Femur (tissue), 1 donor: ENCODE results near the gene GRIK4.

Experiments used
- DNase-seq: peaks from one replicate; pipeline ENCODE4 v3.0.0-alpha.2; 2017

The GRIK4 gene

DNA sequence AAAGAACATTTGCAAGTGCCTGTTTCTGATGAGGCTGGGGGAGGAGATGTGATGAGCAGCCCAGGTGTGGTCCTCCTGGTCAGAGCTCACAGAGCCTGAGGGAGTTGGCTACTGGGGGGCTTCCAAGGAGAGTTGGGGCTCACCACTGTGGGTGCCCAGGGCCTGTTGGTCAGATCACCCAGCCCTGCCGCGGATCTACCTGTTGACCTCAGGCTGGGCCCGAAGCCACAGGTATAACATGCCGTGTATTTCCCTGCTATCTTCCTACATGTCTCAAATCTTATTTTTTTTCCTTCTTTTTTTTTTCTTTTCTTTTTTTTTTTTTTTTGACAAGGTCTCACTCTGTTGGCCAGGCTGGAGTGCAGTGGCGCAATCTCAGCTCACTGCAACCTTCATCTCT, 312.7 kb downstream of the GRIK4 start:
- no peak for DNase-seq

- peak; percentile 44 for DNase-seq
Observed at GRCh38 chr11:120827198-120827597, 315.6 kb downstream of the GRIK4 start.

GRCh38 chr11:120827820-120828219, 316.3 kb downstream of the GRIK4 start:
- no peak for DNase-seq

DNA sequence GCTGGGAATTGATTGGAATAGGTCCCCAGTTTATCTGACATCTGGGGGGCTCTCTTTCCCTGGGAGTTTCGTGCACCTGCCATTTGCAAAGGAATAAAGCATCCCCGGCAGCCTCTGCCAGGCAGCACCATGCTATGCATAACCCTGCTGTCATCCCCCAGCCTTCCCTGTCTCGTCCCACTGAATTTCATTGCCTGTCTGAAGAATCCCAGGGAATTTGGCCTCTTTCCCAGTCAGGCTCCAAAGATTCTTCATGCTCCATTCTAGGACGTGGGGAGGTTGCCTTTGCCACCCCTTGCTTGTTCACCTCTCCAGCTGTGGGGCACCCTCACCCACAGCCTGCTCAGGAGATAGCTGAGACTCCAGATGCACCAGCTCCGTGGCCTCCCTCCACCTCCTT, 317.3 kb downstream of the GRIK4 start:
- DNase-seq: no peak

DNA sequence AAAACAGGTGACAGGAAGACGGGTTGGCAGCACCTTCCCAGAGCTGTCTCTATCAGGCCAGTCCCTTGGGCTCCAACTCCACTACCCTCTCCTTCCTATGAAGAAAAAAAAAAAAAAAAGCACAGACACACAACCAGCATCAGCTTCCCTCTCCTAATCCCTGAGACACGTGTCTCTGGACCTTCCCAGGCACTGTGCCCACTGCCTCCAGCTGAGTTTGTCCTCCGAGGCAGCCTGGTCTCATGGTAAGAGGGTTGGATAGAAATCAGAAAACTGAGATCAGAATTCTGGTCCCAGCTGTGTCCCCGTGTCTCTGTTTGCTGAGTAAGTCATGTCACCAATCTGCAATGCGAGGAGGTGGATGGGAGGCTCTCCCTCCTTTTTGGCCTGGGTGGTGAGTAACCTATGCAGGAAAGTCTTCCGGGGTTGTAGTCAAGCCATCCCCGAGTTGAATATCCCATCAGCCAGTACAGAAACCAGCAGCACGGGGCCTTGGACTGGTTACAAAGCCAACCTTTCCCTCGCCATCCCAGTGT, 318.6 kb downstream of the GRIK4 start:
- DNase-seq: peak; percentile 44

GRCh38 chr11:120832481-120833238, 321.1 kb downstream of the GRIK4 start:
- peak; percentile 63 for DNase-seq

DNA sequence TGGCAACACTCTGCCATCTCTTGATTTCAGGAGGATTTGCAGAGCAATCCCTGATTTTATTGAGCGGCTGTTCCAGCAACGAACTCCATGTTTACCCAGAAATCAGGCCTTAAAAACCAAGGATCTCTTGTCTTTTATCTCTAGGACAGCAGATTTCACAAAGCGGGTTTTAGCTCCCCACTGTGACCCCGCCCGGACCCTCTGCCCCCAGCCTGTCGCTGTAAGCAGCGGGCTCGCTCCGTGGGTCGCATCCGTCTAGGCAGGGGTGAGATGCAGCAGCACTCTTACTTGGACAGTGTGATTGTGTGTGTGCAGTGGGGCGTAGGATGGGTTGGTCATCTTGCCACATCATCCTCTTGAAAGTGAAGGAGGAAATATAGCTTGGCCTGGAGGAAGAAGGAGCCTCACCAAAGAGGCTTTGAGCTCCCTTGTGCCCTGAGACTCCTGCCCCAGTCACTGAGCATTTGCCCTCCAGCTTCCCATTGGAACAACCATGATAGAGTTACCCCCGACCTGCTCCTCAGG, 323.2 kb downstream of the GRIK4 start:
- no peak for DNase-seq

- no peak for DNase-seq
Observed at GRCh38 chr11:120835601-120836228, 324.2 kb downstream of the GRIK4 start.

DNA sequence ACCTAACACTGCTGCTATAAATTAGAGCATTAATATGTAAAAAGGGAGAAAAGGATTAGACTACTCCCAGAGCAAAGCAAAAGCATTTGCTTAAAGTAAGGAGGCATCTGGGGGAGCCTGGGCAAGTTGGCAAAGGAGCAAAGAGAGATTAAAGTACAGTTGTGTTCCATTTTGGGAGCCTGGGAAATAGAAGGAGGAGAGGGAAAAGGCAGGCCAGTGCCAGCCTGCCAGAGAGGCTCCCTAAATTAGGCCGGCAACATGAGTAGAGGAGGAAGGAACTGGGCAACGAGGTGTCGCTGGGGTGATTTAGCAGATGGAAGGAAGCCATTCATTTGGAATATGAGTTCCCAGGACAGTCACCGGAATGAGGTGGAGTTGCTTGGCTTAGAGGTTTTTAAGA, 326.1 kb downstream of the GRIK4 start:
- DNase-seq: no peak

- no peak for DNase-seq
Observed at GRCh38 chr11:120839201-120839600, 327.7 kb downstream of the GRIK4 start.

DNA sequence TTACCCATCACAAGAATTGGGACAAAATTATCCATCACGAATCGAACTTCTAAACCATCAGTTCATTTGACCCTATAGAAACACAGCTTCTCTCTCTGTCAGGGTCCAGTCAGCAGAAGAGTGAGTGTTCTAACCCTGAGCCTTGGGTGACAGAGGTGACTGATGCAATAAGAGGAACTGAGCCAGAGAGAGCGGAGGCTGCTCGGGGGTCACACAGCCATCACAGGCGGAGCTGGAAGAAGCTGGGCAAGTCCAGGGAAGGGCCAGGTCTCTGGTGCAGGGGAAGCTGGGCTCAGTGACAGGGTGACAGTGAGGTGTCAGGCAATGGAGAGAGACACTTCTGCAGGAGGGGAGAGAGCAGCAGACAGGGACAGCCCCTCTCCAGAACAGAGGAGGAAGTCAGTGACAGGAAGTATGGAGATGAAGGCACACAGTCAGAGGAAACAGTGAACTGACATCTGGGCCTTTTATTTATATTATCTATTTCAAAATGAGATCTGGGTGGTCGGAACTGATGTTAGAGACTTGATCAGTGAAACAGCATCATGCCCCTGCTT, 328.4 kb downstream of the GRIK4 start:
- no peak for DNase-seq

- DNase-seq: no peak
Observed at GRCh38 chr11:120840661-120841060, 329.1 kb downstream of the GRIK4 start.

DNA sequence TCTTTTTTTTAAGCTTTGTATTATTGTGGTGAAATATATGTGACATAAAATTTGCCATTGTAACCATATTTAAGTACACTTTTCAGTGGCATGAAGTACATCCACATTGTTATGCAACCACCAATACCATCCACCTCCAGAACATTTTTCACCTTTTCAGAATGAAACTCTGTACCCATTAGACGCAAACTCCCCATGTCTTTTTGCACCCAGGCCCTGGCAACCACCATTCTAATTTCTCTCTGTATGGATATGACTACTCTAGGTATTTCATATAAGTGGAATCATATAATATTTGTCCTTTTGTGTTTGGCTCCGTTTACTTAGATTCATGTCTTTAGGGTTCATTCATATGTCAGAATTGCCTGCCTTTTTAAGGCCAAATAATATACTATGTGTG, 329.5 kb downstream of the GRIK4 start:
- DNase-seq: no peak

GRCh38 chr11:120842195-120842594, 330.6 kb downstream of the GRIK4 start:
- DNase-seq: no peak

GRCh38 chr11:120853435-120853834, 341.9 kb downstream of the GRIK4 start:
- no peak for DNase-seq

GRCh38 chr11:120854988-120855387, 343.4 kb downstream of the GRIK4 start:
- DNase-seq: no peak

DNA sequence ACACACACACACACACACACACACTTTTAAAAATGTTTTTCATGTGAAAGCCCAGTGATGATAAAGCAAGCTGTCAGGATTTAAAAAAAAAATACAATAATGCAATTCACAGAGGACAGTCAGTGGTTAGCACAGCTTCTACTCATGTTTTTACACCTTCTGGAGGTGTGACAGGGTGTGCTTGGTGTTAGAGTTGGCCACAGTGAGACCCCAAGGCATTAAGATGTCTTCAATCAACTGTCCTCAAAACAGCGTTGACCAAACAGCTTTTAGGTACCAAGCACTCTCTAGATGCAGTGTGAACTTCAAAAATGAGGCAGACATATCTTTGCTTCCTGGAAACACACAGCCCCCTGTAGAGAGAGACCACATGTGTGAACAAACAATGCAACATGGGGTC, 346.0 kb downstream of the GRIK4 start:
- DNase-seq: no peak

GRCh38 chr11:120858740-120859139, 347.2 kb downstream of the GRIK4 start:
- DNase-seq: no peak

DNA sequence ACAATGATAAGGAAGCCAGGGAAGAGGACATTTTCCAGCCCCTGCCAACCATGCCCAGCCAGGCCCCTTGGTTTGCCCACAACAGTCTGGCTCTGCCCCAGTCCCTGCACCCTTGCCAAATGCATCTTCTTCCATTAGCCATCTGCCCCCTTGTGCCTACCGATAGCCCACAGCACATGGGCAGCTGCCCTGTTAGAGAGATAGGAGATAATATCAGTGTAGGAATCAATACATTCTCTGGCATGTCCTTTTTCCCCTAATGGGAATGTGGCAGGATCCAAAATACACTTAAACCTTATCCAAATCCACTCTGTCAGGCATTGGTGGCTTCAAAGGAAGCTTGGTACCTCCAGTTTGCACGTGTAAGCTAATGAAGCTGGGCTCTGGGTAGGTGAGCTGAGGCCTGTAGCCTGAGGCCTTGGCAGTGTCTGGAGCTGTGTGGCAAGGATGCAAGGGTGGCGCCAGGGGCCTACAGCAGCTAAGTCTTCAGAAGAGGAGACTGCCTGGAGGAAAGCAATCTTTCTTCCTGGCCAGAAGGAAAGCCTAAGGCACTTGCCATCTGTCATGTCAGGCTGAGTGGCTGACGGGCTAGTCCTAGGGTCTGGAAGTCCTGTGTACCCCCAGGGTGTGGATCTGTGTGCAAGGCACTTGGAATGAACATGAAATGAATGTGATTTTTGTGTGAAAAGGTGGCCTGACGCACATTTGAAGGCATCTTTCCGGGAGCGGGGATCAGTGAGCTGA, 348.2 kb downstream of the GRIK4 start:
- no peak for DNase-seq

- DNase-seq: no peak
Observed at GRCh38 chr11:120863359-120863758, 351.8 kb downstream of the GRIK4 start.

DNA sequence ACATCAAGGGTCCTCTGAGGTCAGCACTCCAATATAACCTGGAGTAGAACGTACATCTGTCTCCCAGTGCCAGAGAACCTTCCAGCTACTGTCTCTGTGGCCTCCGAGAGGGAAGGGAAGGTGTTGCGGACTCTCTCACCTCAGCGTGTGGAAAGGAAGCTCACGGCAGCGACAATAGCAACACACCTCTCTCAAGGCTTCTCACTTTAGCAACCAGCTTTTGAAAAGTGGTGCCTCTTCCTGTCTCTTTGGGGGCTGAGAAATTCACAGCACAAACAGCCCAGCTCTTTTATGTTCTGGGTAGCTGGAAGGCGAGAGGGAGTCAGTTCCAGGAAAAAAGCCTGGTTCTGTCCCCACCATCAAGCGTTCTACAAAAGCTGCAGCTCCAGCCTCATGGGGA, 355.5 kb downstream of the GRIK4 start:
- DNase-seq: no peak

GRCh38 chr11:120867531-120867930, 356.0 kb downstream of the GRIK4 start:
- no peak for DNase-seq

DNA sequence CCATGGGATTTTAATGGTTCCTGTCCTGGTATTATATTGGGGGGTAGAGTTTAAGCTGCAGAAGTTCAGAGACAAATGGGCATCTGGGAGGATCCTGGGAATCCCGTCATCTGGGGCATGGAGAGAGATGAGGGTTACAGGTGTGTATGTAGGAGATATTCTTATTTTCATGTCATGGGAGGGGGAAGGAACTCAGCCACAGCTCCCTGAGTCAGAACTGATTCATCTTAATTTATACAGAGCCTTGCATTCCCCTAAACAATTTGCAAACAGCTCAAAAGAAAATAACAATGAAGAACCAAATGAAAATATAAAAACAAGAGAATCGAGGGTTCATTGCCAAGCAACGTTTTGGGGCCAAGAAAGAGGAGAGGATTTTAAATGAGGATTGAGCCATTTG, 356.4 kb downstream of the GRIK4 start:
- DNase-seq: no peak
